Progenitor cell of endocrine pancreas (in vitro differentiated cells): ENCODE measurements around the gene ZACN. TPM values are rescaled to one million over a fixed set of nuclear protein-coding genes. Genes with fewer than 3 reads are reported as not detected.
A peak's percentile ranks its signal among the peaks of the same experiment; 100 is the strongest.

Source experiments
- DNase-seq: peaks from one replicate; pipeline ENCODE4 v3.0.0; 2021; ENCODE audit warnings: low spot score; ENCODE audit not compliant: unreplicated experiment
- H3K27ac Mint-ChIP-seq: 2 replicates; pipeline ENCODE4 v1.8.0; 2021; ENCODE audit warnings: mild to moderate bottlenecking, moderate library complexity, mixed read lengths
- H3K27me3 Mint-ChIP-seq: 2 replicates; pipeline ENCODE4 v1.8.0; 2021; ENCODE audit warnings: mixed read lengths
- H3K36me3 Mint-ChIP-seq: 2 replicates; pipeline ENCODE4 v1.8.0; 2022; ENCODE audit warnings: mixed read lengths; ENCODE audit not compliant: insufficient read depth
- H3K4me1 Mint-ChIP-seq: 2 replicates; pipeline ENCODE4 v1.8.0; 2021; ENCODE audit warnings: low read depth, mixed read lengths
- H3K4me3 Mint-ChIP-seq: 2 replicates; pipeline ENCODE4 v1.8.0; 2021; ENCODE audit warnings: low read depth, mild to moderate bottlenecking, moderate library complexity, mixed read lengths
- H3K9me3 Mint-ChIP-seq: 2 replicates; pipeline ENCODE4 v1.8.0; 2021; ENCODE audit warnings: low read depth, mixed read lengths
- total RNA-seq: library from RNA; stranded (reverse); gene quantifications from 2 replicates; pipeline ENCODE4 v1.2.1, GENCODE V29; 2021
- TF ChIP-seq, protein P1 (sequence below): fragments of 200-600 bp; sonication (generic); IDR thresholded peaks from one replicate; pipeline ENCODE4 v1.5.0; 2021; ENCODE audit warnings: antibody characterized with exemption, mild to moderate bottlenecking; ENCODE audit not compliant: unreplicated experiment

The ZACN gene
- total RNA-seq, 1 donor from 2014 or later: 0.96 TPM

- Mint-ChIP-seq H3K27me3 (no peaks in the 10 kb centered on the region), H3K9me3 (no peaks in the 10 kb centered on the region), H3K4me1 (peaks cover 23% of the 10 kb centered on the region), H3K36me3 (peaks cover 11% of the 10 kb centered on the region), H3K27ac (peak overlapping the region; percentile 96), H3K4me3 (peak overlapping the region; percentile 97)
- no peak for DNase-seq
- TF ChIP-seq, protein P1, sequence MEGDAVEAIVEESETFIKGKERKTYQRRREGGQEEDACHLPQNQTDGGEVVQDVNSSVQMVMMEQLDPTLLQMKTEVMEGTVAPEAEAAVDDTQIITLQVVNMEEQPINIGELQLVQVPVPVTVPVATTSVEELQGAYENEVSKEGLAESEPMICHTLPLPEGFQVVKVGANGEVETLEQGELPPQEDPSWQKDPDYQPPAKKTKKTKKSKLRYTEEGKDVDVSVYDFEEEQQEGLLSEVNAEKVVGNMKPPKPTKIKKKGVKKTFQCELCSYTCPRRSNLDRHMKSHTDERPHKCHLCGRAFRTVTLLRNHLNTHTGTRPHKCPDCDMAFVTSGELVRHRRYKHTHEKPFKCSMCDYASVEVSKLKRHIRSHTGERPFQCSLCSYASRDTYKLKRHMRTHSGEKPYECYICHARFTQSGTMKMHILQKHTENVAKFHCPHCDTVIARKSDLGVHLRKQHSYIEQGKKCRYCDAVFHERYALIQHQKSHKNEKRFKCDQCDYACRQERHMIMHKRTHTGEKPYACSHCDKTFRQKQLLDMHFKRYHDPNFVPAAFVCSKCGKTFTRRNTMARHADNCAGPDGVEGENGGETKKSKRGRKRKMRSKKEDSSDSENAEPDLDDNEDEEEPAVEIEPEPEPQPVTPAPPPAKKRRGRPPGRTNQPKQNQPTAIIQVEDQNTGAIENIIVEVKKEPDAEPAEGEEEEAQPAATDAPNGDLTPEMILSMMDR: no peak
These were observed 25.3 kb downstream of the ZACN start for GRCh38 chr17:76104140-76104895.

DNA sequence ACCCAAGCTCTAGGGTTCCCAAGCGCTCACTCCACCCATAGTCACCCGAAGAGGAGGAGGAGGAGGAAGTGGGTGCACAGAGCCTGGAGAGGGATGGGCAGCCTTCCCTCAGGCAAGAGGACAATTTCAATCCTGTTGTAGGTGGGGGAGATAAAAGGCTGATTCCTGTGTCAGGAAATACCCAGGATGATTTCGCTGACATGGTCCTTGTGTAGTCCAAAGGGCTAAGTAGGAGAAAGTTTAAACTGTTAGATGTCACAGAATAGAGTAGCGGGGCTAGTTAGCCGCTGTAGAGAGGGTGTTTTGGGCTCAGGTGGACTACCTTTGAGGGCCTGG lies 25.9 kb downstream of the ZACN start:
- no peak overlapping the region for H3K27ac Mint-ChIP-seq
- peak overlapping the region; percentile 37 for H3K4me3 Mint-ChIP-seq
- no peaks in the 10 kb centered on the region for H3K9me3 Mint-ChIP-seq
- peaks cover 9% of the 10 kb centered on the region for H3K36me3 Mint-ChIP-seq
- DNase-seq: no peak
- TF ChIP-seq, protein P1: no peak
- H3K4me1 Mint-ChIP-seq: peaks cover 23% of the 10 kb centered on the region
- no peaks in the 10 kb centered on the region for H3K27me3 Mint-ChIP-seq

DNA sequence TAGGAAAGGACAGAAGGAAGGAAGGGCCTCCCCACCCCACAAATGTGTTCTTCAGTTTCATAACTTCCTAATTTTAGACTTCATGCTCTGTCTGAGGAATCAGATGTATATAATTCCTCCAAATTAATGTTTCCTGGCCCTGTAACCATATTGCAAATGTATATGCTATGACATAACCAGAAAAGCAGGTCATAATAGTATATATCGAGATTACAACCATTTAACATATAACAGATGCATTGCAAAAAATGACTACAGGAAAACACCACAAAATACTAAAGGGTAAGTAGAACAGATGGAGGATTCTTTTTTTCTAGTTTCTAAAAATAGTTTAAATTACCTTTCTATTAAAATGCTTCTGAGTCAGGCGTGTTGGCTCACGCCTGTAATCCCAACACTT lies 27.7 kb downstream of the ZACN start:
- no peak overlapping the region for H3K4me3 Mint-ChIP-seq
- TF ChIP-seq, protein P1: no peak
- peak overlapping the region; percentile 96 for H3K27ac Mint-ChIP-seq
- no peaks in the 10 kb centered on the region for H3K27me3 Mint-ChIP-seq
- no peaks in the 10 kb centered on the region for H3K9me3 Mint-ChIP-seq
- H3K4me1 Mint-ChIP-seq: peaks cover 22% of the 10 kb centered on the region
- no peaks in the 10 kb centered on the region for H3K36me3 Mint-ChIP-seq
- no peak for DNase-seq

DNA sequence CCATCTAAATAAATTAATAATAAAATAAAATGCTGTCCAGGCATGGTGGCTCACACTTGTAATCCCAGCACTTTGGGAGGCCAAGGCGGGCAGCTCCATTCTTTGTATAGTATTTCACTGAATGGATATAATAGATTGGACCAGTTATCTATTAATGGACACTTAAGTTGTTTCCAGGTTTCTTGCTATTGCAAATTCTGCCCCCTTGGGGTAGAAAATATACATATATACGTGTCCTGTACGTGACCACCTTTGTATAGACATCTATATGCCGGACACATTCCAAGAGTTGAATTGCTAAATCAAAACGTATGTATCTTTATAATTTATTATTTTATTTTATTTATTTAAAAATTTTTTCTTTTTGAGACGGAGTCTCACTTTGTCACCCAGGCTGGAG lies 28.5 kb downstream of the ZACN start:
- H3K4me1 Mint-ChIP-seq: peaks cover 22% of the 10 kb centered on the region
- H3K36me3 Mint-ChIP-seq: no peaks in the 10 kb centered on the region
- no peak overlapping the region for H3K27ac Mint-ChIP-seq
- TF ChIP-seq, protein P1: peak; percentile 36
- no peaks in the 10 kb centered on the region for H3K27me3 Mint-ChIP-seq
- no peak for DNase-seq
- H3K9me3 Mint-ChIP-seq: no peaks in the 10 kb centered on the region
- H3K4me3 Mint-ChIP-seq: no peak overlapping the region

DNA sequence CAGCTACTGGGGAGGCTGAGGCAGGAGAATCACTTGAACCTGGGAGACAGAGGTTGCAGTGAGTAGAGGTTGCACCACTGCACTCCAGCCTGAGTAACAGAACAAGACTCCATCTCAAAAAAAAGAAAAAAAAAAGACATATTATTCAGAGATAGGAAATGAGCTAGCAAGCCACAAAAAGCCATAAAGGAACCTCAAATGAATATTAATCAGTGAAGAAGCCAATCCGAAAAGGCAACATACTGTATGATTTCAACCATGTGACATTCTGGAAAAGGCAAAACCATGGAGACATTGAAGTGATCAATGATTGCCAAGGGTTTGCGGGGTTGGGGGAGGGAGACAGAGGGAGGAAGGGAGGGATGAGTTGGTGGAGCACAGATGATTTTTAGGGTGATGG lies 33.0 kb downstream of the ZACN start:
- no peak overlapping the region for H3K4me3 Mint-ChIP-seq
- no peaks in the 10 kb centered on the region for H3K9me3 Mint-ChIP-seq
- H3K36me3 Mint-ChIP-seq: no peaks in the 10 kb centered on the region
- H3K27me3 Mint-ChIP-seq: no peaks in the 10 kb centered on the region
- no peak overlapping the region for H3K27ac Mint-ChIP-seq
- no peak for DNase-seq
- TF ChIP-seq, protein P1: no peak
- no peaks in the 10 kb centered on the region for H3K4me1 Mint-ChIP-seq
